BJ (cell line): ENCODE results near the gene DSG2. TPM values are rescaled to one million over a fixed set of nuclear protein-coding genes. Genes with fewer than 3 reads are reported as not detected.
"Not testable (repeated sequence)": the region's sequence is repeated elsewhere in the genome, so short reads cannot be mapped to it uniquely, and the experiment has no call there.

Experiments
- CTCF ChIA-PET: fragments of 350-600 bp; formaldehyde crosslinking; extraction: SDS; loops from one replicate; lab custom pipeline; 2021; ENCODE audit warnings: antibody characterized with exemption, inconsistent platforms; lab: Yijun Ruan, JAX
- POLR2A ChIA-PET: fragments of 300-600 bp; sonication (Branson Sonifier 250); formaldehyde crosslinking; extraction: SDS; loops from one replicate; lab custom pipeline; 2021; ENCODE audit warnings: antibody characterized with exemption; lab: Charles Lee
- DNase-seq: peaks from one replicate; pipeline ENCODE4 v3.0.0-alpha.2; 2011; ENCODE audit warnings: low read depth
- H3K27me3 ChIP-seq: 2 replicates; pipeline ENCODE4 v1.6.0; 2011; ENCODE audit warnings: low read length; ENCODE audit not compliant: control insufficient read depth, insufficient read depth
- H3K36me3 ChIP-seq: 2 replicates; pipeline ENCODE4 v1.5.1; 2011; ENCODE audit warnings: low read length; ENCODE audit not compliant: control insufficient read depth, insufficient read depth
- H3K4me3 ChIP-seq: 2 replicates; pipeline ENCODE4 v1.5.1; 2011; ENCODE audit warnings: low read depth, mild to moderate bottlenecking, control low read depth, low read length
- CTCF ChIP-seq: IDR thresholded peaks from 2 replicates; pipeline ENCODE4 v1.5.1; 2011; ENCODE audit warnings: low read depth, mild to moderate bottlenecking, control low read depth, inconsistent platforms, low read length, moderate library complexity; ENCODE audit not compliant: insufficient read depth
- polyA plus RNA-seq: library from polyadenylated mRNA; depleted of rRNA; stranded (reverse); fragments of >200 nt; gene quantifications from 2 replicates; pipeline ENCODE4 v1.2.3, GENCODE V29; 2011

Gene DSG2
- polyA plus RNA-seq, 1 experiment: 0.01 TPM

- no peak for TF ChIP-seq CTCF
- ChIA-PET CTCF (no interaction called here), POLR2A (no interaction called here)
- Histone ChIP-seq H3K4me3 (no peak overlapping the region), H3K27me3 (no peaks in the 10 kb centered on the region), H3K36me3 (no peaks in the 10 kb centered on the region)
- DNase-seq: no peak
Measured at GRCh38 chr18:31492671-31493070, 5.3 kb upstream of the DSG2 start.

- TF ChIP-seq CTCF: no peak
- DNase-seq: no peak
- no peak overlapping the region for H3K4me3 ChIP-seq
- ChIA-PET CTCF (no interaction called here), POLR2A (no interaction called here)
- no peaks in the 10 kb centered on the region for H3K36me3 ChIP-seq
- H3K27me3 ChIP-seq: no peaks in the 10 kb centered on the region
Measured at GRCh38 chr18:31493171-31493570, 4.8 kb upstream of the DSG2 start.

GRCh38 chr18:31493941-31494340, 4.0 kb upstream of the DSG2 start:
- no peak for DNase-seq
- Histone ChIP-seq H3K4me3 (no peak overlapping the region), H3K27me3 (peaks cover 2% of the 10 kb centered on the region; the same call in 1 of the 2 replicates), H3K36me3 (no peaks in the 10 kb centered on the region)
- CTCF ChIA-PET: no interaction called here
- POLR2A ChIA-PET: no interaction called here
- TF ChIP-seq CTCF: no peak

- H3K27me3 ChIP-seq, H3K4me3 ChIP-seq, POLR2A ChIA-PET, CTCF ChIA-PET, H3K36me3 ChIP-seq, DNase-seq: not testable (repeated sequence)
Measured at GRCh38 chr18:31494705-31495244, 3.2 kb upstream of the DSG2 start.

- no peaks in the 10 kb centered on the region for H3K36me3 ChIP-seq
- TF ChIP-seq CTCF: no peak
- no peak for DNase-seq
- no peak overlapping the region for H3K4me3 ChIP-seq
- POLR2A ChIA-PET: no interaction called here
- CTCF ChIA-PET: no interaction called here
- H3K27me3 ChIP-seq: peaks cover 2% of the 10 kb centered on the region; the same call in 1 of the 2 replicates
Measured at GRCh38 chr18:31497404-31497835, 557 bp upstream of the DSG2 start.
